Measurements from ENCODE around the gene ZBTB8A.
A peak's percentile ranks its signal among the peaks of the same experiment; 100 is the strongest.

Gene ZBTB8A

GRCh38 chr1:32538887-32539583 is at the start of gene ZBTB8A:
Gene ZBTB8A (plus strand): TSS chr1:32539427. CDS start chr1:32592932, 53,505 bp downstream.
- Histone ChIP-seq H3K4me1 (ENCODE audit: low read depth, poor library complexity, severe bottlenecking) (peaks cover 19% of the 10 kb centered on the region), H3K27ac (peak within 1 kb of the TSS; percentile 36; the same call in 1 of the 2 replicates), H4K20me1 (ENCODE audit: insufficient read depth) (no peaks in the 10 kb centered on the region), H3K36me3 (ENCODE audit: insufficient read depth) (no peaks in the 10 kb centered on the region), H3K4me3 (IDR thresholded peaks at IDR 0.05; ENCODE audit: insufficient read depth, low read depth, low read length) (peak within 1 kb of the TSS; percentile 44), H3K79me2 (ENCODE audit: insufficient read depth, low read depth) (peaks cover 6% of the 10 kb centered on the region), H3K9ac (peak within 1 kb of the TSS; percentile 68; the same call in 1 of the 2 replicates), H3K4me2 (peak within 1 kb of the TSS; percentile 55), H2AFZ (ENCODE audit: low read depth) (peak within 1 kb of the TSS; percentile 68), H3K27me3 (ENCODE audit: insufficient read depth, low read depth) (no peaks in the 10 kb centered on the region)
- TF ChIP-seq CTCF (conservative IDR thresholded peaks at IDR 0.05; ENCODE audit: low read depth, low read length), result no peak

- Histone ChIP-seq H4K20me1 (ENCODE audit: insufficient read depth) (no peaks in the 10 kb centered on the region), H3K9ac (no peak overlapping the region), H3K27me3 (ENCODE audit: insufficient read depth, low read depth) (no peaks in the 10 kb centered on the region), H3K79me2 (ENCODE audit: insufficient read depth, low read depth) (no peaks in the 10 kb centered on the region), H3K4me3 (IDR thresholded peaks at IDR 0.05; ENCODE audit: insufficient read depth, low read depth, low read length) (no peak overlapping the region), H3K4me1 (ENCODE audit: low read depth, poor library complexity, severe bottlenecking) (no peaks in the 10 kb centered on the region), H3K4me2 (no peak overlapping the region), H3K27ac (no peak overlapping the region), H2AFZ (ENCODE audit: low read depth) (no peak overlapping the region), H3K36me3 (ENCODE audit: insufficient read depth) (no peaks in the 10 kb centered on the region)
- TF ChIP-seq CTCF (conservative IDR thresholded peaks at IDR 0.05; ENCODE audit: low read depth, low read length), result no peak
Observed at GRCh38 chr1:32489774-32490454, 49.3 kb upstream of the ZBTB8A start.

GRCh38 chr1:32491386-32491785 is 47.8 kb upstream of the ZBTB8A start:
- H3K4me3 ChIP-seq (IDR thresholded peaks at IDR 0.05; ENCODE audit: insufficient read depth, low read depth, low read length), result no peak overlapping the region
- H3K36me3 ChIP-seq (ENCODE audit: insufficient read depth), result no peaks in the 10 kb centered on the region
- no peak overlapping the region for H3K4me2 ChIP-seq
- no peaks in the 10 kb centered on the region for H3K27me3 ChIP-seq (ENCODE audit: insufficient read depth, low read depth)
- H3K4me1 ChIP-seq (ENCODE audit: low read depth, poor library complexity, severe bottlenecking), result no peaks in the 10 kb centered on the region
- H3K79me2 ChIP-seq (ENCODE audit: insufficient read depth, low read depth), result no peaks in the 10 kb centered on the region
- H3K27ac ChIP-seq, result no peak overlapping the region
- no peak for TF ChIP-seq CTCF (conservative IDR thresholded peaks at IDR 0.05; ENCODE audit: low read depth, low read length)
- no peak overlapping the region for H3K9ac ChIP-seq
- H2AFZ ChIP-seq (ENCODE audit: low read depth), result no peak overlapping the region
- no peaks in the 10 kb centered on the region for H4K20me1 ChIP-seq (ENCODE audit: insufficient read depth)

GRCh38 chr1:32494196-32494595 is 45.0 kb upstream of the ZBTB8A start:
- no peak overlapping the region for H3K27ac ChIP-seq
- no peaks in the 10 kb centered on the region for H3K36me3 ChIP-seq (ENCODE audit: insufficient read depth)

More at GRCh38 chr1:32494196-32494595, 45.0 kb upstream of the ZBTB8A start:
- Histone ChIP-seq H2AFZ (ENCODE audit: low read depth) (no peak overlapping the region), H3K27me3 (ENCODE audit: insufficient read depth, low read depth) (no peaks in the 10 kb centered on the region), H3K4me2 (no peak overlapping the region), H3K4me1 (ENCODE audit: low read depth, poor library complexity, severe bottlenecking) (peaks cover 3% of the 10 kb centered on the region), H4K20me1 (ENCODE audit: insufficient read depth) (no peaks in the 10 kb centered on the region), H3K9ac (no peak overlapping the region), H3K4me3 (IDR thresholded peaks at IDR 0.05; ENCODE audit: insufficient read depth, low read depth, low read length) (no peak overlapping the region), H3K79me2 (ENCODE audit: insufficient read depth, low read depth) (no peaks in the 10 kb centered on the region)
- TF ChIP-seq CTCF (conservative IDR thresholded peaks at IDR 0.05; ENCODE audit: low read depth, low read length), result no peak
